GM23248 (cell line): ENCODE results near the gene MICOS13.

Experiments used
- EZH2 ChIP-seq: fragments of 200-600 bp; sonication (generic); IDR thresholded peaks from 2 replicates; pipeline ENCODE4 v1.6.1; 2018; ENCODE audit warnings: antibody characterized with exemption, mild to moderate bottlenecking; ENCODE audit not compliant: insufficient read depth, poor library complexity, severe bottlenecking
- EZH2phosphoT487 ChIP-seq: fragments of 200-600 bp; sonication (generic); IDR thresholded peaks from 2 replicates; pipeline ENCODE4 v1.6.1; 2018; ENCODE audit warnings: antibody characterized with exemption, moderate library complexity, mild to moderate bottlenecking, low read depth; ENCODE audit not compliant: insufficient read depth

DNA sequence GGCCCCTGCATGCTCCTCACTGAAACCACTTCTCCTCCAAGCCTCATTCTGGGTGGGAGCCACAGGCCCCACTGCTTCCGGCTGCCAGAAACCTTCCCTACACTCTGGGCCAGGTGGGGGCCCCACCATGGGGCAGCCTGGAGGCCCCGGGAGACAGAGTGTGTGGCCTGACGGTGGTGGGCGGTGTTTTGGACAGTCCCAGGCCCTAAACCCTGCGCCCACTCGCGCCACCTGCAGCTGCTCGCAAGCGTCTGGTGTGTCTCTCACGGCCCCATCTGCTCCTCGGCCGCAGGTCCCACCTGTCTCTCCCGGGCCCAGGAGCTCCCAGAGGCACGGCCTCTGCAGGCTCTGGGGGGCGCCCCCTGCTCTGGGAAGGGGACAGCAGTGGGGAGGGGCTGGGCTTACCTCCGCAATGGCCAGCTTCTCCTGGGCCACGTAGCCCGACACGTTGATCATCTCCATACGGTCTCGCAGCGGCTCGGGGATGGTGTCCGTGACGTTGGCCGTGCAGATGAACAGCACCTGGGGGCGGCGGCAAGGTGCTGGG is 15.4 kb upstream of the MICOS13 start:
- TF ChIP-seq EZH2phosphoT487: no peak
- TF ChIP-seq EZH2: no peak
